Putamen (tissue), 1 donor: ENCODE results near the gene TEKTIP1.

Experiments used
- DNase-seq: peaks from one replicate; pipeline ENCODE4 v3.0.0-alpha.2; 2016; ENCODE audit warnings: low spot score

TEKTIP1 gene

GRCh38 chr19:3537438-3538240 lies 1.3 kb upstream of the TEKTIP1 start:
- DNase-seq, result no peak

GRCh38 chr19:3538258-3538929 lies 580 bp upstream of the TEKTIP1 start:
- DNase-seq, result no peak

- no peak for DNase-seq
Observed at GRCh38 chr19:3539756-3540118, 763 bp downstream of the TEKTIP1 start.

- DNase-seq, result peak; percentile 58
Observed at GRCh38 chr19:3543150-3544057, 4.4 kb downstream of the TEKTIP1 start.

- no peak for DNase-seq
Observed at GRCh38 chr19:3544058-3544376, 5.0 kb downstream of the TEKTIP1 start.

GRCh38 chr19:3544742-3545668 lies 6.0 kb downstream of the TEKTIP1 start:
- DNase-seq, result peak; percentile 82

- DNase-seq, result no peak
Observed at GRCh38 chr19:3545669-3546034, 6.7 kb downstream of the TEKTIP1 start.

- DNase-seq, result no peak
Observed at GRCh38 chr19:3546119-3546518, 7.1 kb downstream of the TEKTIP1 start.

GRCh38 chr19:3547301-3547731 lies 8.3 kb downstream of the TEKTIP1 start:
- no peak for DNase-seq

- DNase-seq, result no peak
Observed at GRCh38 chr19:3547767-3548282, 8.9 kb downstream of the TEKTIP1 start.

- no peak for DNase-seq
Observed at GRCh38 chr19:3548606-3549005, 9.6 kb downstream of the TEKTIP1 start.

- no peak for DNase-seq
Observed at GRCh38 chr19:3549816-3550215, 10.8 kb downstream of the TEKTIP1 start.

GRCh38 chr19:3550947-3551791 lies 12.2 kb downstream of the TEKTIP1 start:
- no peak for DNase-seq

GRCh38 chr19:3551792-3552095 lies 12.8 kb downstream of the TEKTIP1 start:
- DNase-seq, result no peak

GRCh38 chr19:3554254-3555083 lies 15.5 kb downstream of the TEKTIP1 start:
- DNase-seq, result no peak

GRCh38 chr19:3555653-3556422 lies 16.9 kb downstream of the TEKTIP1 start:
- DNase-seq, result no peak

GRCh38 chr19:3556423-3556977 lies 17.5 kb downstream of the TEKTIP1 start:
- no peak for DNase-seq

GRCh38 chr19:3556978-3557460 lies 18.0 kb downstream of the TEKTIP1 start:
- no peak for DNase-seq
